ENCODE measurements around the gene SUMF1.
"Not testable (repeated sequence)": the region's sequence is repeated elsewhere in the genome, so short reads cannot be mapped to it uniquely, and the experiment has no call there.

The SUMF1 gene

GRCh38 chr3:4460334-4460733 is 6.7 kb downstream of the SUMF1 start:
- no peak overlapping the region for H3K4me3 ChIP-seq (ENCODE audit: low read depth, low read length)
- TF ChIP-seq, protein P1, sequence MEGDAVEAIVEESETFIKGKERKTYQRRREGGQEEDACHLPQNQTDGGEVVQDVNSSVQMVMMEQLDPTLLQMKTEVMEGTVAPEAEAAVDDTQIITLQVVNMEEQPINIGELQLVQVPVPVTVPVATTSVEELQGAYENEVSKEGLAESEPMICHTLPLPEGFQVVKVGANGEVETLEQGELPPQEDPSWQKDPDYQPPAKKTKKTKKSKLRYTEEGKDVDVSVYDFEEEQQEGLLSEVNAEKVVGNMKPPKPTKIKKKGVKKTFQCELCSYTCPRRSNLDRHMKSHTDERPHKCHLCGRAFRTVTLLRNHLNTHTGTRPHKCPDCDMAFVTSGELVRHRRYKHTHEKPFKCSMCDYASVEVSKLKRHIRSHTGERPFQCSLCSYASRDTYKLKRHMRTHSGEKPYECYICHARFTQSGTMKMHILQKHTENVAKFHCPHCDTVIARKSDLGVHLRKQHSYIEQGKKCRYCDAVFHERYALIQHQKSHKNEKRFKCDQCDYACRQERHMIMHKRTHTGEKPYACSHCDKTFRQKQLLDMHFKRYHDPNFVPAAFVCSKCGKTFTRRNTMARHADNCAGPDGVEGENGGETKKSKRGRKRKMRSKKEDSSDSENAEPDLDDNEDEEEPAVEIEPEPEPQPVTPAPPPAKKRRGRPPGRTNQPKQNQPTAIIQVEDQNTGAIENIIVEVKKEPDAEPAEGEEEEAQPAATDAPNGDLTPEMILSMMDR (IDR thresholded peaks at IDR 0.05; ENCODE audit: insufficient read depth, low read depth, low read length, missing control alignments): no peak
- no peak for DNase-seq (ENCODE audit: low read depth)

DNA sequence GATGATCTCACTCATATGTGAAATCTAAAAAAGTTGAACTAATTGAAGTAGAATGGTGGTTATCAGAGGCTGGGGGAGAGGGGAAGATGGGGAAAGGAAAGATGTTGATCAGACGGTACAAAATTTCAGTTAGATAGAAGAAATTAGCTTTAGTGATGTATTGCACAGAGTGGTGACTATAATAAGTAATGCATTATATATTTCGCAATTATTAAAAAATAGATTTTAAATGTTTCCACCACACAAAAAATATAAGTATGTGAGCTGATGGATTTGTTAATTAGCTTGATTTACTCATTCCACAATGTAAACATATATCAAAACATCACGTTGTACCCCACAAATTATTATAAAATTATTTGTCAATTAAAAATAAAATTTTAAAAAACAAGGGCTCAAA is 8.1 kb downstream of the SUMF1 start:
- no peak for DNase-seq (ENCODE audit: low read depth)
- no peak overlapping the region for H3K4me3 ChIP-seq (ENCODE audit: low read depth, low read length)
- TF ChIP-seq, protein P1 (IDR thresholded peaks at IDR 0.05; ENCODE audit: insufficient read depth, low read depth, low read length, missing control alignments): no peak

- H3K4me3 ChIP-seq (ENCODE audit: low read depth, low read length): not testable (repeated sequence)
These were observed 10.3 kb downstream of the SUMF1 start for GRCh38 chr3:4456780-4457179.

DNA sequence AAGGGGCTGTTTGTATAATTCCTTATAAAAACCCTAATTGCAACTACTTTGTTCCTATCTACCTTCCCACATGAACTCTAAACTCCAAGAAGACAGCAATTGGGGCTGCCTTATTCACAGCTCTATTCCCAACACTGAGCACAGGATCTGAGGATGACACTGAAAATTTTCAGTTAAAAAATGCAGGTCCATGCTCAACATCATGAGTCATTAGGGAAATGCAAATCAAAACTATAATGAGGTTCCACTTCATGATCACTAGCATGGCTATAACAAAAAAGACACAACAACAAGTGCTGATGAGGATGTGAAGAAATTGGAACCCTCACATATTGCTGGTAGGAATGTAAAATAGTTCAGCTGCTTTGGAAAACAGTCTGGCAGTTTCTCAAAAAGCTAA is 12.9 kb downstream of the SUMF1 start:
- TF ChIP-seq, protein P1 (IDR thresholded peaks at IDR 0.05; ENCODE audit: insufficient read depth, low read depth, low read length, missing control alignments): no peak
- no peak overlapping the region for H3K4me3 ChIP-seq (ENCODE audit: low read depth, low read length)
- DNase-seq (ENCODE audit: low read depth): no peak

More at GRCh38 chr3:4456780-4457179, 10.3 kb downstream of the SUMF1 start:
- DNase-seq (ENCODE audit: low read depth): not testable (repeated sequence)

DNA sequence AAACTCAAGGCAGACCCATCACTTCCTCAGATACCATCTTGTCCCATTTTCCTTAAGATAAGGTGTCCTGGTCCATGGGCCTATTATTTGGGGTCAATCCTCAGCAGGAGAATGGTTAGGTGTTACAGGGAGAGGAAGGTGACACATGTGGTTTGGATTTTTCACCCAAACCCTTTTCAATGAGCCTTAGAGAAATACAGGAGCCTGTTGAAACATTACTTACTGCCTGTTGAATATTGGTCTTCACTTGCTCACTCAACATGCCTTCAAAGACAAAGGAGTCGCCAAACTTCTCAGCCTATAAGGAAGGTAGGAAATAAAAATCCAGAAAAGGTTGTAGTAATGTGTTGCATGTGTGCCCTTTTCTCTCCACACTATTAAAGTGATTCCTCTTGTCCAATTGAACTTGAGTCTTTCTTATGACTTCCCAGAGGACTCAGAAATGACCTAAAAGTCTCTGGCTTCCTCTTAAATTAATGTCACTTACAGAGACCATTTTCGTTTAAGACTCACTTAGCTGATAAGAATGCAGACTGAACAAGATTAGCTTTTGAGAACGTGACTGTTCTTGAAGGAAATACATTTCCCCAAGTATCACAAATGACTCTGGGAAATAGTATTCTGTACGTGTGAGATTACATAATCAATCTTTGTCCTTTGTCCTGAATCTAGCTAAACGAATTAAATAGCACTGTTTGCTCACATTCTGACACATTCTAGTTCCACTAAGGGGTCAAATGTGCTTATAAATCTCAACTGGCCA is 17.8 kb downstream of the SUMF1 start:
- no peak for DNase-seq (ENCODE audit: low read depth)
- TF ChIP-seq, protein P1 (IDR thresholded peaks at IDR 0.05; ENCODE audit: insufficient read depth, low read depth, low read length, missing control alignments): no peak
- H3K4me3 ChIP-seq (ENCODE audit: low read depth, low read length): no peak overlapping the region

DNA sequence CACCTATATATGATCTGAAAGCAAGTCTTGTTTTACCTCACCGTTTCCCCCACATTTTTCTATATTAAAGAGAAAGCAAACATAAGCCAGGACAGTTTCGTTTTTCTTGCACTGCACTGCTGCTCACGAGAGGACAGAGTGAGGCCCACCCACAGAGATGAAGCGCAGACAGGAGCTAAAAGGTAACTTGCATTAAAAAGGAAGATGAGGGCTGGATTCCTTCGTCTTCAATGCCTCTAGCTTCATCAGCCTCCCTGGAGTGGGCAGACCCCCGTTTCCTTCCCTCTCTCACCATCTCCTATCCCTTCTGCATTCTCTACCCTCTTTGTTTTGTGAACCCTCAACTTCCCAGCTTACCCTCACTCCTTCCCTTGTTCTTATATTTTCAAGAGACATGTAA is 18.9 kb downstream of the SUMF1 start:
- no peak for DNase-seq (ENCODE audit: low read depth)
- TF ChIP-seq, protein P1 (IDR thresholded peaks at IDR 0.05; ENCODE audit: insufficient read depth, low read depth, low read length, missing control alignments): no peak
- no peak overlapping the region for H3K4me3 ChIP-seq (ENCODE audit: low read depth, low read length)

GRCh38 chr3:4447295-4447999 is 19.6 kb downstream of the SUMF1 start:
- H3K4me3 ChIP-seq (ENCODE audit: low read depth, low read length): no peak overlapping the region
- TF ChIP-seq, protein P1 (IDR thresholded peaks at IDR 0.05; ENCODE audit: insufficient read depth, low read depth, low read length, missing control alignments): no peak
- no peak for DNase-seq (ENCODE audit: low read depth)
